CD14-positive monocyte (primary cell): ENCODE data around the gene PAIP2. TPM values are rescaled to one million over a fixed set of nuclear protein-coding genes. Genes with fewer than 3 reads are reported as not detected.

ENCODE experiments used
- DNase-seq, 3 donors: peaks; one replicate each; pipeline ENCODE4 v3.0.0-alpha.2; 2011 to 2022
- H2AFZ ChIP-seq: 2 replicates; pipeline ENCODE4 v1.6.0; 2012; ENCODE audit warnings: mild to moderate bottlenecking, low read depth, low read length, inconsistent platforms; ENCODE audit not compliant: insufficient read depth, poor library complexity, severe bottlenecking
- H3K27ac ChIP-seq, 2 donors: 1 replicate in 1 of 2; 2 replicates in 1 of 2; pipeline ENCODE4 v1.5.1; 2012 to 2013; ENCODE audit warnings: low read length in 2 of 2, control low read depth in 1 of 2, inconsistent platforms in 1 of 2, low read depth in 1 of 2, mild to moderate bottlenecking in 1 of 2
- H3K27me3 ChIP-seq, 2 donors: one replicate each; pipeline versions ENCODE4 v1.6.0 to v1.6.1; 2011 to 2013; ENCODE audit warnings: low read length in 2 of 2; ENCODE audit not compliant: control insufficient read depth in 2 of 2, insufficient read depth in 2 of 2
- H3K36me3 ChIP-seq, 2 donors: replicated peaks in 1 of 2; 1 replicate in 1 of 2; 2 replicates in 1 of 2; pipeline versions ENCODE4 v1.5.1 to v1.6.1; 2012 to 2013; ENCODE audit warnings: low read length in 2 of 2, control low read depth in 1 of 2, inconsistent platforms in 1 of 2, mild to moderate bottlenecking in 1 of 2; ENCODE audit not compliant: insufficient read depth in 2 of 2, control insufficient read depth in 1 of 2
- H3K4me1 ChIP-seq, 2 donors: 1 replicate in 1 of 2; 2 replicates in 1 of 2; pipeline versions ENCODE4 v1.5.1 to v1.6.1; 2012 to 2013; ENCODE audit warnings: low read length in 2 of 2, control low read depth in 1 of 2, inconsistent platforms in 1 of 2, mild to moderate bottlenecking in 1 of 2, moderate library complexity in 1 of 2; ENCODE audit not compliant: insufficient read depth in 2 of 2, control insufficient read depth in 1 of 2
- H3K4me2 ChIP-seq: replicated peaks from 2 replicates; pipeline ENCODE3; 2012; ENCODE audit warnings: low read length, moderate library complexity, mild to moderate bottlenecking; ENCODE audit not compliant: poor library complexity, severe bottlenecking; ENCODE audit errors: extremely low read depth
- H3K4me3 ChIP-seq, 3 experiments: fragments of 200-600 bp in 1 of 3; sonication (generic) in 1 of 3; replicated peaks in 1 of 3; 1 replicate in 2 of 3; 2 replicates in 1 of 3; pipeline ENCODE4 v1.5.1; 2011 to 2013; ENCODE audit warnings: low read length in 3 of 3, mild to moderate bottlenecking in 3 of 3, control low read depth in 2 of 3, low read depth in 2 of 3, inconsistent platforms in 1 of 3, moderate library complexity in 1 of 3
- H3K79me2 ChIP-seq: 2 replicates; pipeline ENCODE4 v1.6.0; 2012; ENCODE audit warnings: mild to moderate bottlenecking, control low read depth, inconsistent platforms, low read length, moderate library complexity; ENCODE audit not compliant: insufficient read depth
- H3K9ac ChIP-seq: 2 replicates; pipeline ENCODE4 v1.6.0; 2017; ENCODE audit warnings: low read length, mild to moderate bottlenecking; ENCODE audit not compliant: insufficient read depth, poor library complexity, severe bottlenecking
- H3K9me3 ChIP-seq, 2 donors: replicated peaks in 1 of 2; 1 replicate in 1 of 2; 2 replicates in 1 of 2; pipeline versions ENCODE4 v1.5.1 to v1.6.1; 2012 to 2013; ENCODE audit warnings: low read length in 2 of 2, control low read depth in 1 of 2; ENCODE audit not compliant: control insufficient read depth in 1 of 2, insufficient read depth in 1 of 2
- H4K20me1 ChIP-seq: 2 replicates; pipeline ENCODE4 v1.6.0; 2012; ENCODE audit warnings: mild to moderate bottlenecking, low read length, control low read depth, moderate library complexity; ENCODE audit not compliant: insufficient read depth
- H3K27ac Mint-ChIP-seq, 7 donors: one replicate each; pipeline ENCODE4 v1.8.0; 2020; ENCODE audit warnings: mild to moderate bottlenecking in 7 of 7, mixed read lengths in 7 of 7, moderate library complexity in 6 of 7, inconsistent platforms in 2 of 7
- H3K27me3 Mint-ChIP-seq, 3 donors: one replicate each; pipeline ENCODE4 v1.8.0; 2021 to 2022; ENCODE audit warnings: low read depth in 3 of 3, mild to moderate bottlenecking in 3 of 3, mixed read lengths in 3 of 3, moderate library complexity in 3 of 3, inconsistent platforms in 1 of 3
- H3K36me3 Mint-ChIP-seq, 2 donors: one replicate each; pipeline ENCODE4 v1.8.0; 2020; ENCODE audit warnings: mixed read lengths in 2 of 2, inconsistent platforms in 1 of 2, mild to moderate bottlenecking in 1 of 2
- H3K4me1 Mint-ChIP-seq: one replicate; pipeline ENCODE4 v1.8.0; 2020; ENCODE audit warnings: mild to moderate bottlenecking, mixed read lengths
- H3K4me3 Mint-ChIP-seq, 2 donors: one replicate each; pipeline ENCODE4 v1.8.0; 2020; ENCODE audit warnings: mild to moderate bottlenecking in 2 of 2, mixed read lengths in 2 of 2, moderate library complexity in 1 of 2
- H3K9me3 Mint-ChIP-seq, 7 donors: one replicate each; pipeline ENCODE4 v1.8.0; 2020 to 2022; ENCODE audit warnings: mixed read lengths in 7 of 7, mild to moderate bottlenecking in 6 of 7, moderate library complexity in 6 of 7, inconsistent platforms in 2 of 7
- CTCF ChIP-seq: fragments of 200-600 bp; IDR thresholded peaks from one replicate; pipeline ENCODE4 v1.8.0; 2022; ENCODE audit warnings: antibody characterized with exemption, mild to moderate bottlenecking
- WGBS: methylation state at CpG from one replicate; pipeline ENCODE4 v1.1.5; 2013; ENCODE audit warnings: missing lambda C conversion rate; ENCODE audit not compliant: insufficient coverage; 5-methylcytosine and 5-hydroxymethylcytosine counted together
- intact Hi-C, 2 donors: fragments of 100-400 bp; cut with micrococcal nuclease; formaldehyde crosslinking; loops; one replicate each; pipeline versions ENCODE4 v1.15.0 to v1.15.1; 2023
- polyA plus RNA-seq, 3 donors: library from polyadenylated mRNA; depleted of rRNA in 1 of 3; unstranded in 2 of 3; stranded (reverse) in 1 of 3; fragments of 300-500 nt in 2 of 3; fragments of >200 nt in 1 of 3; fragmentation: Illumina TruSeq in 2 of 3; gene quantifications; 1 replicate in 2 of 3; 2 replicates in 1 of 3; pipeline ENCODE4 v1.2.3, GENCODE V29; 2012 to 2021

PAIP2 gene
- polyA plus RNA-seq, 3 donors, result 68.3 to 325 (median 313) TPM

- H3K36me3 ChIP-seq, result no peaks in the 10 kb centered on the region
- Mint-ChIP-seq H3K4me3 (no peak overlapping the region), H3K27ac (no peak overlapping the region), H3K27me3 (peaks cover 35 to 52% (median 35%) of the 10 kb centered on the region in 3 donors), H3K4me1 (peaks cover 28% of the 10 kb centered on the region), H3K36me3 (peaks cover 5% of the 10 kb centered on the region in 2 donors), H3K9me3 (peaks cover 0 to 9% (median 5%) of the 10 kb centered on the region in 7 donors)
- intact Hi-C loops, result no loop called here
- 91% methylated on average over 4 of the region's 8 CpGs for WGBS
- no peaks in the 10 kb centered on the region for H3K79me2 ChIP-seq
- no peak for TF ChIP-seq CTCF
- no peak overlapping the region for H2AFZ ChIP-seq
- no peak overlapping the region for H3K4me3 ChIP-seq
- peaks cover 0 to 5% of the 10 kb centered on the region in 2 donors for H3K9me3 ChIP-seq
- no peak overlapping the region for H3K4me2 ChIP-seq
- H3K27me3 ChIP-seq, result peaks cover 12 to 37% of the 10 kb centered on the region in 2 donors
- no peak overlapping the region for H3K27ac ChIP-seq
- no peaks in the 10 kb centered on the region for H4K20me1 ChIP-seq
- H3K4me1 ChIP-seq, result peaks cover 25 to 33% of the 10 kb centered on the region in 2 donors
- DNase-seq, result no peak
- H3K9ac ChIP-seq, result no peak overlapping the region
These were observed 54.4 kb downstream of the PAIP2 start for GRCh38 chr5:139395844-139396640.

GRCh38 chr5:139396691-139397090 is 55.0 kb downstream of the PAIP2 start:
- no peak for DNase-seq
- Mint-ChIP-seq H3K27ac (no peak overlapping the region), H3K4me3 (no peak overlapping the region), H3K27me3 (peaks cover 28 to 46% (median 30%) of the 10 kb centered on the region in 3 donors), H3K4me1 (peaks cover 23% of the 10 kb centered on the region), H3K9me3 (peaks cover 0 to 9% (median 3%) of the 10 kb centered on the region in 7 donors), H3K36me3 (peaks cover 2% of the 10 kb centered on the region in 2 donors)
- peaks cover 0 to 5% of the 10 kb centered on the region in 2 donors for H3K9me3 ChIP-seq
- 98% methylated on average over 7 of the region's 8 CpGs for WGBS
- no peak overlapping the region for H3K4me2 ChIP-seq
- no peaks in the 10 kb centered on the region for H4K20me1 ChIP-seq
- H3K4me1 ChIP-seq, result peaks cover 21 to 30% of the 10 kb centered on the region in 2 donors
- no peak overlapping the region for H3K9ac ChIP-seq
- no peak overlapping the region for H3K4me3 ChIP-seq
- intact Hi-C loops, result no loop called here
- no peak for TF ChIP-seq CTCF
- peaks cover 12 to 31% of the 10 kb centered on the region in 2 donors for H3K27me3 ChIP-seq
- no peaks in the 10 kb centered on the region for H3K36me3 ChIP-seq
- no peaks in the 10 kb centered on the region for H3K79me2 ChIP-seq
- H3K27ac ChIP-seq, result no peak overlapping the region
- H2AFZ ChIP-seq, result no peak overlapping the region
